IMR-90 (cell line): Measurements from ENCODE around the gene CAMKMT. TPM values are rescaled to one million over a fixed set of nuclear protein-coding genes. Genes with fewer than 3 reads are reported as not detected.

ENCODE experiments used
- ATAC-seq: fragments of 200-7000 bp; cut with Tn5 transposase; 2 replicates; pipeline ENCODE4 v1.9.1; 2020; ENCODE audit warnings: low read depth, mild to moderate bottlenecking, moderate library complexity
- BruUV-seq: library from RNA; stranded (reverse); fragments of 400-500 nt; replicated peaks from 2 replicates; lab custom pipeline; 2021; lab: Mats Ljungman, UMichigan
- CTCF ChIA-PET: fragments of 300-600 bp; formaldehyde crosslinking; extraction: SDS; loops from one replicate; lab custom pipeline; 2021; ENCODE audit warnings: antibody characterized with exemption; lab: Yijun Ruan, JAX
- POLR2A ChIA-PET: fragments of 300-600 bp; sonication (Branson Sonifier 250); formaldehyde crosslinking; loops from one replicate; lab custom pipeline; 2022; ENCODE audit warnings: antibody characterized with exemption; ENCODE audit not compliant: unreplicated experiment; lab: Charles Lee
- DNase-seq: peaks from one replicate; pipeline ENCODE4 v3.0.0; 2013
- H2AFZ ChIP-seq: replicated peaks from 2 replicates; pipeline ENCODE3; 2013; ENCODE audit warnings: low read length, mild to moderate bottlenecking; ENCODE audit not compliant: poor library complexity
- H2AK5ac ChIP-seq: 2 replicates; pipeline ENCODE4 v1.6.1; 2013; ENCODE audit warnings: low read depth, low read length, inconsistent platforms
- H2AK9ac ChIP-seq: replicated peaks from 2 replicates; pipeline ENCODE3; 2013; ENCODE audit warnings: mild to moderate bottlenecking, low read depth, low read length, moderate library complexity; ENCODE audit not compliant: poor library complexity
- H2BK120ac ChIP-seq: 2 replicates; pipeline ENCODE4 v1.6.1; 2013; ENCODE audit warnings: low read depth, low read length, inconsistent platforms
- H2BK15ac ChIP-seq: 3 replicates; pipeline ENCODE4 v1.6.1; 2013; ENCODE audit warnings: low read depth, low read length, inconsistent platforms
- H2BK20ac ChIP-seq: 2 replicates; pipeline ENCODE4 v1.6.1; 2013; ENCODE audit warnings: low read depth, mild to moderate bottlenecking, inconsistent platforms, low read length, moderate library complexity
- H2BK5ac ChIP-seq: 2 replicates; pipeline ENCODE4 v1.6.1; 2013; ENCODE audit warnings: mild to moderate bottlenecking, low read depth, low read length, inconsistent platforms; ENCODE audit not compliant: poor library complexity, severe bottlenecking
- H3K14ac ChIP-seq: replicated peaks from 2 replicates; pipeline ENCODE4 v1.6.1; 2013; ENCODE audit warnings: low read depth, low read length, inconsistent platforms
- H3K18ac ChIP-seq: 2 replicates; pipeline ENCODE4 v1.6.1; 2013; ENCODE audit warnings: low read depth, low read length, control low read depth
- H3K23ac ChIP-seq: 2 replicates; pipeline ENCODE4 v1.6.1; 2013; ENCODE audit warnings: low read depth, low read length, inconsistent platforms
- H3K27ac ChIP-seq: 2 replicates; pipeline ENCODE4 v1.5.1; 2013; ENCODE audit warnings: mild to moderate bottlenecking, control low read depth, low read length; ENCODE audit not compliant: insufficient read depth
- H3K27me3 ChIP-seq: 2 replicates; pipeline ENCODE4 v1.6.1; 2013; ENCODE audit warnings: low read length; ENCODE audit not compliant: control insufficient read depth, insufficient read depth
- H3K36me3 ChIP-seq: 2 replicates; pipeline ENCODE4 v1.6.1; 2013; ENCODE audit warnings: low read length, mixed read lengths; ENCODE audit not compliant: control insufficient read depth, insufficient read depth
- H3K4ac ChIP-seq: 2 replicates; pipeline ENCODE4 v1.6.1; 2013; ENCODE audit warnings: low read depth, low read length, inconsistent platforms
- H3K4me1 ChIP-seq: 2 replicates; pipeline ENCODE4 v1.6.1; 2013; ENCODE audit warnings: low read length, mixed read lengths; ENCODE audit not compliant: control insufficient read depth, insufficient read depth
- H3K4me2 ChIP-seq: 2 replicates; pipeline ENCODE4 v1.6.1; 2013; ENCODE audit warnings: low read depth, mild to moderate bottlenecking, control low read depth, low read length, moderate library complexity
- H3K4me3 ChIP-seq: 2 replicates; pipeline ENCODE4 v1.5.1; 2013; ENCODE audit warnings: low read depth, mild to moderate bottlenecking, control low read depth, low read length, moderate library complexity; ENCODE audit not compliant: insufficient read depth
- H3K56ac ChIP-seq: 2 replicates; pipeline ENCODE4 v1.6.1; 2013; ENCODE audit warnings: low read length, inconsistent platforms; ENCODE audit not compliant: insufficient read depth; ENCODE audit errors: extremely low read depth
- H3K79me1 ChIP-seq, 2 experiments: 2 replicates each; pipeline ENCODE4 v1.6.1; 2013; ENCODE audit warnings: low read length in 2 of 2, inconsistent platforms in 1 of 2, low read depth in 1 of 2
- H3K9ac ChIP-seq: 2 replicates; pipeline ENCODE4 v1.6.1; 2013; ENCODE audit warnings: low read depth, low read length, control low read depth
- H3K9me1 ChIP-seq: 2 replicates; pipeline ENCODE4 v1.6.1; 2013; ENCODE audit warnings: low read length, inconsistent platforms; ENCODE audit not compliant: insufficient read depth
- H3K9me3 ChIP-seq: 2 replicates; pipeline ENCODE4 v1.6.1; 2013; ENCODE audit warnings: low read length; ENCODE audit not compliant: control insufficient read depth, insufficient read depth
- H4K20me1 ChIP-seq: 2 replicates; pipeline ENCODE4 v1.6.1; 2013; ENCODE audit warnings: low read length, inconsistent platforms; ENCODE audit not compliant: insufficient read depth
- H4K5ac ChIP-seq: 2 replicates; pipeline ENCODE4 v1.6.1; 2013; ENCODE audit warnings: mild to moderate bottlenecking, low read depth, low read length, control low read depth
- H4K8ac ChIP-seq, 2 experiments: 2 replicates each; pipeline ENCODE4 v1.6.1; 2013; ENCODE audit warnings: low read depth in 2 of 2, low read length in 2 of 2, control low read depth in 1 of 2, inconsistent platforms in 1 of 2
- H4K91ac ChIP-seq: 2 replicates; pipeline ENCODE4 v1.6.1; 2013; ENCODE audit warnings: low read depth, low read length, inconsistent platforms; ENCODE audit not compliant: insufficient read depth
- BHLHE40 ChIP-seq: fragments of 150-350 bp; IDR thresholded peaks from 2 replicates; pipeline ENCODE4 v1.6.1; 2016; ENCODE audit warnings: mild to moderate bottlenecking, low read depth, low read length
- CEBPB ChIP-seq: IDR thresholded peaks from 2 replicates; pipeline ENCODE4 v1.6.1; 2012; ENCODE audit warnings: low read depth, low read length, improper control_type of control experiment
- POLR2A ChIP-seq: IDR thresholded peaks from 2 replicates; pipeline ENCODE4 v1.6.1; 2012; ENCODE audit warnings: mild to moderate bottlenecking, low read depth, low read length
- WGBS, 2 experiments: methylation state at CpG; one replicate each; pipeline versions ENCODE4 v1.1.5 to v1.1.7; 2013; ENCODE audit warnings: missing lambda C conversion rate in 2 of 2; ENCODE audit not compliant: insufficient read length in 1 of 2; ENCODE audit errors: extremely low coverage in 2 of 2; 5-methylcytosine and 5-hydroxymethylcytosine counted together
- dilution Hi-C: fragments of 300-500 bp; cut with HindIII; formaldehyde crosslinking; loops from one replicate; pipeline ENCODE4 v1.14.3; 2018; ENCODE audit warnings: low sequenced_read_pairs; ENCODE audit not compliant: unreplicated experiment
- in situ Hi-C: fragments of 300-500 bp; cut with MboI; formaldehyde crosslinking; loops from 3 replicates; pipeline ENCODE4 v1.14.3; 2019; ENCODE audit warnings: low sequenced_read_pairs, inconsistent platforms, mixed read lengths
- intact Hi-C: fragments of 100-400 bp; cut with micrococcal nuclease; formaldehyde crosslinking; loops from 2 replicates; pipeline ENCODE4 v1.10.0; 2022
- polyA plus RNA-seq, 3 experiments: library from polyadenylated mRNA; depleted of rRNA; stranded (reverse); fragments of >200 nt; gene quantifications; 2 replicates each; pipeline ENCODE4 v1.2.3, GENCODE V29; 2012; ENCODE audit warnings: low replicate concordance in 1 of 3
- total RNA-seq: library from RNA; depleted of rRNA; stranded (reverse); fragments of >200 nt; gene quantifications from 2 replicates; pipeline ENCODE4 v1.2.3, GENCODE V29; 2012

Gene CAMKMT
- total and polyA plus RNA-seq, 2 of the 4 experiments (the other 2 are of a cell fraction): 4.4 to 6.8 TPM

DNA sequence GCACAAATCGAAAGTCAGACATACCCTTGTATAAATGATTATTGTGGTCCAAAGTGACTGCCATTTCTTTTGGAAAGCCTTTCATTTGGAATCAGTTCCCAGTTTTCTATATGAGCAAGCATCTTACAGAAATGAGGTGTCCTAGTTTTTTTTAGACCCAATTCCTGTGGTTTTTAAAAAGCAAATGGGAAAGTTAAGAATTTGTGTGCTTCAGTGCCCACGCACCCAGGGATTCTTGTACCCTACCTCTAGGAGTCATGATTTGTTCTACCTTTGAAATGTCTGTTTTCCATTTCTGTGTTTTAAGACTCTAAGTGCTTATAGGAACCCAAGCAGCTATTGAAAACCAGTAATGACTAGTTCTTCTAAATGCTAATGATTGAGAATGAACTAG, 218.1 kb downstream of the CAMKMT start:
- H3K4me1 ChIP-seq: no peaks in the 10 kb centered on the region; the same call in 1 of the 2 replicates
- H4K8ac ChIP-seq: no peak overlapping the region
- WGBS, 2 experiments: no CpG with 5 or more reads among the region's 2 CpGs
- BruUV-seq: no TSS peak
- no peak overlapping the region for H3K18ac ChIP-seq
- no peak for TF ChIP-seq CEBPB
- no peak for TF ChIP-seq POLR2A
- no peak for TF ChIP-seq BHLHE40
- H2BK120ac ChIP-seq: no peak overlapping the region
- H2AFZ ChIP-seq: no peak overlapping the region
- no peak overlapping the region for H4K91ac ChIP-seq
- H2AK9ac ChIP-seq: no peak overlapping the region
- ATAC-seq (no peak), DNase-seq (no peak)
- H3K36me3 ChIP-seq: no peaks in the 10 kb centered on the region
- H3K4me2 ChIP-seq: no peak overlapping the region
- no peak overlapping the region for H2BK5ac ChIP-seq
- H3K9me3 ChIP-seq: no peaks in the 10 kb centered on the region
- H3K27me3 ChIP-seq: no peaks in the 10 kb centered on the region
- no peaks in the 10 kb centered on the region for H3K79me1 ChIP-seq
- no peak overlapping the region for H3K9ac ChIP-seq
- no peaks in the 10 kb centered on the region for H3K9me1 ChIP-seq
- intact Hi-C loops (no loop called here), in situ Hi-C loops (no loop called here), dilution Hi-C loops (no loop called here)
- no peak overlapping the region for H2AK5ac ChIP-seq
- H3K4ac ChIP-seq: no peak overlapping the region
- H3K23ac ChIP-seq: no peak overlapping the region
- ChIA-PET POLR2A (no interaction called here), CTCF (no interaction called here)
- H4K20me1 ChIP-seq: no peaks in the 10 kb centered on the region
- H2BK20ac ChIP-seq: no peak overlapping the region
- no peak overlapping the region for H2BK15ac ChIP-seq
- H3K4me3 ChIP-seq: no peak overlapping the region
- no peak overlapping the region for H3K56ac ChIP-seq
- no peak overlapping the region for H3K27ac ChIP-seq
- no peak overlapping the region for H3K14ac ChIP-seq
- H4K5ac ChIP-seq: no peak overlapping the region
